ENCODE measurements around the gene FOCAD.
"Not testable (repeated sequence)": the region's sequence is repeated elsewhere in the genome, so short reads cannot be mapped to it uniquely, and the experiment has no call there.

The FOCAD gene

DNA sequence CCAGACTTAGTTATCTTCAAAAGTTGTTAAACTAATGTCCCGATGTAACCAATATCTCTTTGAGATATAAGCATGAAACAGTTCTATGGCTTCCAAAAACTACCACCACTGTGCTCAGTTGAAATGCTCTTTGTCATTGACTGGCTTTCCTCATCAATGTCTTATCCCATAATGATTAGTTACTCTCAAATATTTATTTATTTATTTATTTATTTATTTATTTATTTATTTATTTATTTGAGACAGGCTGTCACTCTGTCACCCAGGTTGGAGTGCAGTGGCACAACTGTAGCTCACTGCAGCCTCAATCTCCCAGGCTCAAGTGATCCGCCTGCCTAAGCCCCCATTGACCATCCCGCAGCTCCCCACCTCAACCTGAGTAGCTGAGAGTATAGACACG is 33.7 kb upstream of the FOCAD start:
- no peak overlapping the region for H3K4me3 ChIP-seq
- TF ChIP-seq EZH2 (IDR thresholded peaks at IDR 0.05) (no peak), POLR2AphosphoS5 (IDR thresholded peaks at IDR 0.05; ENCODE audit: borderline replicate concordance, low read depth, low read length) (no peak), FOXP2 (optimal IDR thresholded peaks at IDR 0.05; ENCODE audit: control extremely low read depth, extremely low read length, insufficient read depth) (no peak)
- H3K27ac ChIP-seq: no peak overlapping the region
- H3K36me3 ChIP-seq (ENCODE audit: insufficient read depth, low read length): no peaks in the 10 kb centered on the region
- no peaks in the 10 kb centered on the region for H3K9me3 ChIP-seq (ENCODE audit: low read depth, low read length)
- H3K9ac ChIP-seq (ENCODE audit: insufficient read length): no peak overlapping the region
- DNase-seq (ENCODE audit: low read depth, low spot score): no peak

- Histone ChIP-seq H3K9me3 (ENCODE audit: low read depth, low read length) (no peaks in the 10 kb centered on the region), H3K36me3 (ENCODE audit: insufficient read depth, low read length) (no peaks in the 10 kb centered on the region), H3K9ac (ENCODE audit: insufficient read length) (no peak overlapping the region), H3K4me3 (no peak overlapping the region), H3K27ac (no peak overlapping the region)
- no peak for DNase-seq (ENCODE audit: low read depth, low spot score)
- TF ChIP-seq EZH2 (IDR thresholded peaks at IDR 0.05) (no peak), FOXP2 (optimal IDR thresholded peaks at IDR 0.05; ENCODE audit: control extremely low read depth, extremely low read length, insufficient read depth) (no peak), POLR2AphosphoS5 (IDR thresholded peaks at IDR 0.05; ENCODE audit: borderline replicate concordance, low read depth, low read length) (no peak)
Observed at GRCh38 chr9:20650750-20651299, 33.2 kb upstream of the FOCAD start.

GRCh38 chr9:20651939-20652338 is 32.1 kb upstream of the FOCAD start:
- Histone ChIP-seq H3K36me3 (ENCODE audit: insufficient read depth, low read length) (no peaks in the 10 kb centered on the region), H3K4me3 (no peak overlapping the region), H3K9ac (ENCODE audit: insufficient read length) (no peak overlapping the region), H3K9me3 (ENCODE audit: low read depth, low read length) (no peaks in the 10 kb centered on the region), H3K27ac (no peak overlapping the region)
- DNase-seq (ENCODE audit: low read depth, low spot score): no peak
- TF ChIP-seq FOXP2 (optimal IDR thresholded peaks at IDR 0.05; ENCODE audit: control extremely low read depth, extremely low read length, insufficient read depth) (no peak), POLR2AphosphoS5 (IDR thresholded peaks at IDR 0.05; ENCODE audit: borderline replicate concordance, low read depth, low read length) (no peak), EZH2 (IDR thresholded peaks at IDR 0.05) (no peak)

DNA sequence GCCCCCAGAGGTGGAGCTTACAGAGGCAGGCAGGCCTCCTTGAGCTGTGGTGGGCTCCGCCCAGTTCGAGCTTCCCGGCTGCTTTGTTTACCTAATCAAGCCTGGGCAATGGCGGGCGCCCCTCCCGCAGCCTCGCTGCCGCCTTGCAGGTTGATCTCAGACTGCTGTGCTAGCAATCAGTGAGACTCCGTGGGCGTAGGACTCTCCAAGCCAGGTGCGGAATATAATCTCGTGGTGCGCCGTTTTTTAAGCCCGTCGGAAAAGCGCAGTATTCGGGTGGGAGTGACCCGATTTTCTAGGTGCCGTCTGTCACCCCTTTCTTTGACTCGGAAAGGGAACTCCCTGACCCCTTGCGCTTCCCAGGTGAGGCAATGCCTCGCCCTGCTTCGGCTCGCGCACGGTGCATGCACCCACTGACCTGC is 25.8 kb upstream of the FOCAD start:
- not testable (repeated sequence) for H3K36me3 ChIP-seq (ENCODE audit: insufficient read depth, low read length); DNase-seq (ENCODE audit: low read depth, low spot score); H3K27ac ChIP-seq; H3K9me3 ChIP-seq (ENCODE audit: low read depth, low read length)
- Histone ChIP-seq H3K9ac (ENCODE audit: insufficient read length) (peak overlapping the region; percentile 69), H3K4me3 (peak overlapping the region; percentile 87)

- no peak for TF ChIP-seq POLR2AphosphoS5 (IDR thresholded peaks at IDR 0.05; ENCODE audit: borderline replicate concordance, low read depth, low read length)
- no peak for TF ChIP-seq EZH2 (IDR thresholded peaks at IDR 0.05)
- no peak for TF ChIP-seq FOXP2 (optimal IDR thresholded peaks at IDR 0.05; ENCODE audit: control extremely low read depth, extremely low read length, insufficient read depth)
- no peaks in the 10 kb centered on the region for H3K36me3 ChIP-seq (ENCODE audit: insufficient read depth, low read length)
- H3K9ac ChIP-seq (ENCODE audit: insufficient read length): peak overlapping the region; percentile 69
- H3K4me3 ChIP-seq: peak overlapping the region; percentile 87
- peak overlapping the region; percentile 35; the same call in 1 of the 2 replicates for H3K27ac ChIP-seq
- DNase-seq (ENCODE audit: low read depth, low spot score): no peak
- no peaks in the 10 kb centered on the region for H3K9me3 ChIP-seq (ENCODE audit: low read depth, low read length)
Observed at GRCh38 chr9:20658677-20659473, 25.2 kb upstream of the FOCAD start.

- Histone ChIP-seq H3K27ac (no peak overlapping the region), H3K4me3 (peak overlapping the region; percentile 87)
- TF ChIP-seq EZH2 (IDR thresholded peaks at IDR 0.05): no peak
- no peak for TF ChIP-seq POLR2AphosphoS5 (IDR thresholded peaks at IDR 0.05; ENCODE audit: borderline replicate concordance, low read depth, low read length)
- TF ChIP-seq FOXP2 (optimal IDR thresholded peaks at IDR 0.05; ENCODE audit: control extremely low read depth, extremely low read length, insufficient read depth): no peak
Observed at GRCh38 chr9:20659474-20659967, 24.5 kb upstream of the FOCAD start.

DNA sequence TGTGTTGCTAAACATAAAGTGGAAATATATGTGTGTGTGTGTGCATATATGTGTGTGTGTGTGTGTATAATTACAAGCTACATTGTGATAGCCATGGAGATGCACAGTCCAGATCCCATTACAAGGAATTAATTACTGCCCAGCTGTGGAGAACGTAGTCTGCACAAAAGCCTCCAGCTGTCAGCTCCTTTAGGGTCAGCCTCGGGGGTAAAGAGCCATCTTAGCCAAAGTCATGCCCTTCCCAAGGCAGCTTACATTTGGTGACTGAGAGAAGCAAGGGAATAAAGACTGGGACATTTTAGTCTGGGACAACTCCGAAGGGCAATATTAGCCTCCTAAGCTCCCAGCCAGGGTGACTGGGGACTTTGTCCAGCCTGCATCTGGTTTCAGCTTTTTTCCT is 21.9 kb upstream of the FOCAD start:
- Histone ChIP-seq H3K4me3 (peak overlapping the region; percentile 42; the same call in 1 of the 2 replicates), H3K9ac (ENCODE audit: insufficient read length) (no peak overlapping the region), H3K36me3 (ENCODE audit: insufficient read depth, low read length) (no peaks in the 10 kb centered on the region), H3K27ac (no peak overlapping the region), H3K9me3 (ENCODE audit: low read depth, low read length) (no peaks in the 10 kb centered on the region)
- no peak for DNase-seq (ENCODE audit: low read depth, low spot score)
- TF ChIP-seq EZH2 (IDR thresholded peaks at IDR 0.05) (no peak), FOXP2 (optimal IDR thresholded peaks at IDR 0.05; ENCODE audit: control extremely low read depth, extremely low read length, insufficient read depth) (no peak), POLR2AphosphoS5 (IDR thresholded peaks at IDR 0.05; ENCODE audit: borderline replicate concordance, low read depth, low read length) (no peak)

More at GRCh38 chr9:20659474-20659967, 24.5 kb upstream of the FOCAD start:
- Histone ChIP-seq H3K36me3 (ENCODE audit: insufficient read depth, low read length) (no peaks in the 10 kb centered on the region), H3K9ac (ENCODE audit: insufficient read length) (no peak overlapping the region), H3K9me3 (ENCODE audit: low read depth, low read length) (no peaks in the 10 kb centered on the region)
- DNase-seq (ENCODE audit: low read depth, low spot score): no peak

DNA sequence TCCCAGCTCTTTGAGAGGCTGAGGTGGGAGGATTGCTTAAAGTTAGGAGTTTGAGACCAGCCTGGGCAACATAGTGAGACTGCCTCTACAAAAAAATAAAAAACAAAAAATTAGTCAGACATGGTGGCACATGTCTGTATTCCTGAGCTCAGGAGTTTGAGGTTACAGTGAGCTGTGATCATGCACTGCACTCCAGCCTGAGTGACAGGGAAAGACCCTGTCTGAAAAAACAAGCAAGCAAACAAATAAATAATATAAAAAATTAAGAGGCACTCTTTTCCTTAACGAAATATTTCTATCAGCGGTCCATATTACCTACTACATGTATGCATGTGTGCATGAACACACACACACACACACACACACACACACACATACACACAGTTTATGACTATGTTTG is 20.9 kb upstream of the FOCAD start:
- no peak for TF ChIP-seq FOXP2 (optimal IDR thresholded peaks at IDR 0.05; ENCODE audit: control extremely low read depth, extremely low read length, insufficient read depth)
- TF ChIP-seq EZH2 (IDR thresholded peaks at IDR 0.05): no peak
- no peak for TF ChIP-seq POLR2AphosphoS5 (IDR thresholded peaks at IDR 0.05; ENCODE audit: borderline replicate concordance, low read depth, low read length)

More for the DNA sequence above, 20.9 kb upstream of the FOCAD start:
- H3K4me3 ChIP-seq: no peak overlapping the region
- no peaks in the 10 kb centered on the region for H3K9me3 ChIP-seq (ENCODE audit: low read depth, low read length)
- H3K27ac ChIP-seq: no peak overlapping the region
- H3K9ac ChIP-seq (ENCODE audit: insufficient read length): no peak overlapping the region
- no peaks in the 10 kb centered on the region for H3K36me3 ChIP-seq (ENCODE audit: insufficient read depth, low read length)
- DNase-seq (ENCODE audit: low read depth, low spot score): no peak
